Hematopoietic multipotent progenitor cell (in vitro differentiated cells): Measurements from ENCODE around the gene SMPDL3B. TPM values are rescaled to one million over a fixed set of nuclear protein-coding genes. Genes with fewer than 3 reads are reported as not detected.
A peak's percentile ranks its signal among the peaks of the same experiment; 100 is the strongest.

ENCODE experiments used
- DNase-seq, 3 donors: peaks; one replicate each; pipeline ENCODE4 v3.0.0-alpha.2; 2011 to 2015; ENCODE audit warnings: low read depth in 2 of 3, low spot score in 2 of 3
- total RNA-seq: library from RNA; depleted of rRNA; stranded (reverse); fragments of >200 nt; gene quantifications from one replicate; pipeline ENCODE4 v1.2.3, GENCODE V29; 2012

The SMPDL3B gene
- total RNA-seq, 1 donor, result 9.7 TPM

- DNase-seq, result peak; percentile 50 to 87 (median 72)
Measured at GRCh38 chr1:27940297-27940696, 5.5 kb downstream of the SMPDL3B start.

GRCh38 chr1:27940870-27941560 is 6.2 kb downstream of the SMPDL3B start:
- no peak for DNase-seq

- DNase-seq, result no peak
Measured at GRCh38 chr1:27941671-27942540, 7.1 kb downstream of the SMPDL3B start.

GRCh38 chr1:27945020-27945419 is 10.2 kb downstream of the SMPDL3B start:
- DNase-seq, result no peak

- no peak for DNase-seq
Measured at GRCh38 chr1:27949027-27949426, 14.2 kb downstream of the SMPDL3B start.

GRCh38 chr1:27951396-27951795 is 16.6 kb downstream of the SMPDL3B start:
- no peak for DNase-seq

GRCh38 chr1:27952147-27952546 is 17.3 kb downstream of the SMPDL3B start:
- DNase-seq, result no peak

- DNase-seq, result no peak
Measured at GRCh38 chr1:27954186-27954585, 19.4 kb downstream of the SMPDL3B start.

- no peak for DNase-seq
Measured at GRCh38 chr1:27955076-27955475, 20.3 kb downstream of the SMPDL3B start.

- DNase-seq, result no peak
Measured at GRCh38 chr1:27956761-27957160, 22.0 kb downstream of the SMPDL3B start.

GRCh38 chr1:27957655-27958054 is 22.9 kb downstream of the SMPDL3B start:
- DNase-seq, result no peak

GRCh38 chr1:27958513-27958912 is 23.7 kb downstream of the SMPDL3B start:
- no peak for DNase-seq

GRCh38 chr1:27959792-27960603 is 25.2 kb downstream of the SMPDL3B start, which contains the start of gene XKR8:
Gene XKR8 (plus strand): TSS chr1:27959973. CDS start chr1:27960070, 97 bp downstream.
- DNase-seq, result peak; percentile 67 to 90 (median 85)

GRCh38 chr1:27960762-27961645 is 26.2 kb downstream of the SMPDL3B start:
- no peak for DNase-seq

- DNase-seq, result no peak
Measured at GRCh38 chr1:27961646-27962221, 26.9 kb downstream of the SMPDL3B start.

GRCh38 chr1:27963393-27963792 is 28.6 kb downstream of the SMPDL3B start:
- DNase-seq, result no peak

- no peak for DNase-seq
Measured at GRCh38 chr1:27966402-27967105, 31.8 kb downstream of the SMPDL3B start.

- DNase-seq, result no peak
Measured at GRCh38 chr1:27967106-27967883, 32.5 kb downstream of the SMPDL3B start.
